ENCODE results near the gene IGSF10.

DNA sequence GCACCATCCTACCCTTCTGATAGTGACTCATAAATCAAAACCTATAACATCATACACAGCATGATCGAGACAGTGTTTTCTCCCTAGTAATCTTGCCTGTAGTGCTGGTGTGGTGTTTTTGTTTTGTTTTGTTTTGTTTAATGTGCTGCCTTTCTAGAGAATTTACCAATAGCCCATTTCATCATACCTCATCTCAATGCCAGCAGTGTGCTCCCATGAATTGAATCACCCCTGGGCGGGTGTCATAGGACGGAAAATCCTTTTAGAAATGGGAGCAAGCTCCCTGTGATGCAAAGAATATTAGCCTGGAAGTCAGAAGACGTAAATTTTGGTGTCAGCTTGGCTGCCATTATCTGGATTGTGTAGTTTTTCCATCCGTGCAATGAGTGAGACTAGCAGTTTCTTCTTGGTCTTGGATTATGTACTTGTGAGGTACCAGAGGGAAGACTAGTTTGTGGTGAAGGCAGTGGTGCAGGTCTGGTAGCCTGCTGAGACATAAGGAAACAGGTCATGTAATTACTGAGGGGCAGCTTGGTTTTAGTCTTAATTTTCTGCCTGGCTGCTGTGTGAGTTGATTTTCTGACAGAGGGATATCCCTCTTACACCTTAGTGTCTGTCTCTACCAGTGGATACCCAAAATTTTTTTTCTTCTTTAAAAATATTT lies 29.9 kb downstream of the IGSF10 start:
- TF ChIP-seq, protein P1, sequence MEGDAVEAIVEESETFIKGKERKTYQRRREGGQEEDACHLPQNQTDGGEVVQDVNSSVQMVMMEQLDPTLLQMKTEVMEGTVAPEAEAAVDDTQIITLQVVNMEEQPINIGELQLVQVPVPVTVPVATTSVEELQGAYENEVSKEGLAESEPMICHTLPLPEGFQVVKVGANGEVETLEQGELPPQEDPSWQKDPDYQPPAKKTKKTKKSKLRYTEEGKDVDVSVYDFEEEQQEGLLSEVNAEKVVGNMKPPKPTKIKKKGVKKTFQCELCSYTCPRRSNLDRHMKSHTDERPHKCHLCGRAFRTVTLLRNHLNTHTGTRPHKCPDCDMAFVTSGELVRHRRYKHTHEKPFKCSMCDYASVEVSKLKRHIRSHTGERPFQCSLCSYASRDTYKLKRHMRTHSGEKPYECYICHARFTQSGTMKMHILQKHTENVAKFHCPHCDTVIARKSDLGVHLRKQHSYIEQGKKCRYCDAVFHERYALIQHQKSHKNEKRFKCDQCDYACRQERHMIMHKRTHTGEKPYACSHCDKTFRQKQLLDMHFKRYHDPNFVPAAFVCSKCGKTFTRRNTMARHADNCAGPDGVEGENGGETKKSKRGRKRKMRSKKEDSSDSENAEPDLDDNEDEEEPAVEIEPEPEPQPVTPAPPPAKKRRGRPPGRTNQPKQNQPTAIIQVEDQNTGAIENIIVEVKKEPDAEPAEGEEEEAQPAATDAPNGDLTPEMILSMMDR (IDR thresholded peaks at IDR 0.05) = no peak
- TF ChIP-seq POLR2A (IDR thresholded peaks at IDR 0.05) = no peak

Data from uterus (tissue), 2 donors.